ENCODE data around the gene ABCC10. TPM values are rescaled to one million over a fixed set of nuclear protein-coding genes. Genes with fewer than 3 reads are reported as not detected.
A peak's percentile ranks its signal among the peaks of the same experiment; 100 is the strongest.

The ABCC10 gene
- total RNA-seq, 2 donors from 2014 or later = 18.0 to 38.1 TPM

DNA sequence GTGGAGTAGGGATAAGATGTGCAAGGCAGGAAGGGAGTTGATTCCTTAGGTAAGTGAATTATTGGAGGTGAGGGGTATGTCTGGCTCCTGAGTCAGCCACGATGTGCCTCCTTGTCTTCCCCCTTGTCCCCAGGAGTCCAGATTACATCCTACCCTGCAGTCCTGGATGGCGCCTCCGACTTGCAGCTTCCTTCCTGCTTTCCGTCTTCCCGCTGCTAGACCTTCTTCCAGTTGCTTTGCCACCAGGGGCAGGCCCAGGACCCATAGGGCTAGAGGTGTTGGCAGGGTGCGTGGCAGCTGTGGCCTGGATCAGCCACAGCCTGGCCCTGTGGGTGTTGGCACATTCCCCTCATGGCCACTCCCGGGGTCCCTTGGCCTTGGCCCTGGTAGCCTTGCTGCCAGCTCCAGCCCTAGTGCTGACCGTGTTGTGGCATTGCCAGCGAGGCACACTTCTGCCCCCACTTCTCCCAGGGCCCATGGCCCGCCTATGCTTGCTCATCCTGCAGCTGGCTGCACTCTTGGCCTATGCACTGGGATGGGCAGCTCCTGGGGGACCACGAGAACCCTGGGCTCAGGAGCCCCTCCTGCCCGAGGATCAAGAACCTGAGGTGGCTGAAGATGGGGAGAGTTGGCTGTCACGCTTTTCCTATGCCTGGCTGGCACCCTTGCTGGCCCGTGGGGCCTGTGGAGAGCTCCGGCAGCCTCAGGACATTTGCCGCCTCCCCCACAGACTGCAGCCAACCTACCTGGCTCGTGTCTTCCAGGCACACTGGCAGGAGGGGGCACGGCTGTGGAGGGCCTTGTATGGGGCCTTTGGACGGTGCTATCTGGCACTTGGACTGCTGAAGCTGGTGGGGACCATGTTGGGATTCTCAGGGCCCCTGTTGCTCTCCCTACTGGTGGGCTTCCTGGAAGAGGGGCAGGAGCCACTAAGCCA, 4.9 kb downstream of the ABCC10 start:
- Histone ChIP-seq H3K27ac (no peak overlapping the region), H3K4me3 (no peak overlapping the region), H3K9me3 (no peaks in the 10 kb centered on the region), H3K27me3 (replicated peaks; ENCODE audit: insufficient read depth) (no peaks in the 10 kb centered on the region), H3K36me3 (no peaks in the 10 kb centered on the region), H3K4me1 (replicated peaks) (peaks cover 12% of the 10 kb centered on the region)
- intact Hi-C loops (cut with DNase I) = no loop called here
- DNase-seq (ENCODE audit: low spot score) = no peak
- 89% methylated on average over 18 of the region's 19 CpGs for WGBS
- no peak for TF ChIP-seq POLR2A (IDR thresholded peaks at IDR 0.05)
- TF ChIP-seq, protein P1, sequence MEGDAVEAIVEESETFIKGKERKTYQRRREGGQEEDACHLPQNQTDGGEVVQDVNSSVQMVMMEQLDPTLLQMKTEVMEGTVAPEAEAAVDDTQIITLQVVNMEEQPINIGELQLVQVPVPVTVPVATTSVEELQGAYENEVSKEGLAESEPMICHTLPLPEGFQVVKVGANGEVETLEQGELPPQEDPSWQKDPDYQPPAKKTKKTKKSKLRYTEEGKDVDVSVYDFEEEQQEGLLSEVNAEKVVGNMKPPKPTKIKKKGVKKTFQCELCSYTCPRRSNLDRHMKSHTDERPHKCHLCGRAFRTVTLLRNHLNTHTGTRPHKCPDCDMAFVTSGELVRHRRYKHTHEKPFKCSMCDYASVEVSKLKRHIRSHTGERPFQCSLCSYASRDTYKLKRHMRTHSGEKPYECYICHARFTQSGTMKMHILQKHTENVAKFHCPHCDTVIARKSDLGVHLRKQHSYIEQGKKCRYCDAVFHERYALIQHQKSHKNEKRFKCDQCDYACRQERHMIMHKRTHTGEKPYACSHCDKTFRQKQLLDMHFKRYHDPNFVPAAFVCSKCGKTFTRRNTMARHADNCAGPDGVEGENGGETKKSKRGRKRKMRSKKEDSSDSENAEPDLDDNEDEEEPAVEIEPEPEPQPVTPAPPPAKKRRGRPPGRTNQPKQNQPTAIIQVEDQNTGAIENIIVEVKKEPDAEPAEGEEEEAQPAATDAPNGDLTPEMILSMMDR (IDR thresholded peaks at IDR 0.05) = no peak
- TF ChIP-seq POLR2AphosphoS5 (IDR thresholded peaks at IDR 0.05) = no peak

DNA sequence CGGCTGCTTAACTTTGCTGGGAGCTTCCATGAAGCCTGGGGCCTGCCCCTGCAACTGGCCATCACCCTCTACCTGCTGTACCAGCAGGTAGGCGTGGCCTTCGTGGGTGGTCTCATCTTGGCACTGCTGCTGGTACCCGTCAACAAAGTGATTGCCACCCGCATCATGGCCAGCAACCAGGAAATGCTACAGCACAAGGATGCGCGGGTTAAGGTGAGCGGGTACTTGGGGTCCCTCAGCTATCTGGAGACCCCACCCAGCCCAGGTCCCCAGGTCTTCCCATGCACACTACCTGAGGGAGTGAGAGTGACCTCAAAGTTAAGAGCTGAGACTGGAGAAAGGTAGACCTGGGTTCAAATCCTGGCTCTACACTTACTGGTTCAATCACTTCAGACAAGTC, 5.8 kb downstream of the ABCC10 start:
- H3K27ac ChIP-seq = no peak overlapping the region
- no peaks in the 10 kb centered on the region for H3K36me3 ChIP-seq
- intact Hi-C loops (cut with DNase I) = no loop called here
- H3K4me1 ChIP-seq (replicated peaks) = peaks cover 12% of the 10 kb centered on the region
- DNase-seq (ENCODE audit: low spot score) = no peak
- no peaks in the 10 kb centered on the region for H3K27me3 ChIP-seq (replicated peaks; ENCODE audit: insufficient read depth)
- no peak overlapping the region for H3K4me3 ChIP-seq
- WGBS = 74% methylated on average over 8 of the region's 8 CpGs
- H3K9me3 ChIP-seq = no peaks in the 10 kb centered on the region
- TF ChIP-seq, protein P1 (IDR thresholded peaks at IDR 0.05) = no peak
- TF ChIP-seq POLR2AphosphoS5 (IDR thresholded peaks at IDR 0.05) (no peak), POLR2A (IDR thresholded peaks at IDR 0.05) (no peak)

DNA sequence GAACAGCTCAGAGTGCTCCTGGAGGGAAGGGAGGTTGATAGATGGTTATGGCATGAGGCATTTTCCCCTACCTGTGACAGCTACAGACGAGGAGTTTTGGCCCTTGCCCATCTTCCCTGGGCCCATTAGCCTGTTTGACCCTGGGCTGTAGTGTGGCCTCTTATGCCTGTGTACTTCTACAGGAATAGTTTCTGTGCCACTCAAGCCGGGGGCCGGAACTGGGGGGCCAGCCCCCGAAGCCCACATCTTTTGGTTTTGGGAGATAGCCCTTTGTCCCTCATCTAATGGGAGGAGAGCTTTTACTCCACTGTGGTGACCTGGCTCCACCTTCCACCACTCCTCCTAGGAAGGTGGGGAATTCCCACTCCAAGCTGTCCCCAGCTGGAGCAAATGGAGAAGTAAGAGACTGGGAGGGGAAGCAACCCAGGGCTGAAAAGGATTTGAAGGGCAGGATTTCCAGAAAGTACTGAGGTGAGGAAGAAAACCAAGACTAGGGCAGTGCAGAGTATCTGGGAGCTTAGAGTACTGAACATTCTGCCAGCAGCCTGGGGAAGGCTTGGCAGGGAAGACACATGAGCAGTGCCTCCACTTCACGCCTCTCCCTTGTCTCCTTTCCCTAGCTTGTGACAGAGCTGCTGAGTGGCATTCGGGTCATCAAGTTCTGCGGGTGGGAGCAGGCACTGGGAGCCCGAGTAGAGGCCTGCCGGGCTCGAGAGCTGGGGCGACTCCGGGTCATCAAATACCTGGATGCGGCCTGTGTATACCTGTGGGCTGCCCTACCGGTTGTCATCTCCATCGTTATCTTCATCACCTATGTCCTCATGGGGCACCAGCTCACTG, 6.9 kb downstream of the ABCC10 start:
- TF ChIP-seq, protein P1 (IDR thresholded peaks at IDR 0.05) = no peak
- TF ChIP-seq POLR2A (IDR thresholded peaks at IDR 0.05) (no peak), POLR2AphosphoS5 (IDR thresholded peaks at IDR 0.05) (no peak)
- 82% methylated on average over 13 of the region's 15 CpGs for WGBS
- no peak for DNase-seq (ENCODE audit: low spot score)
- Histone ChIP-seq H3K9me3 (no peaks in the 10 kb centered on the region), H3K4me3 (no peak overlapping the region), H3K4me1 (replicated peaks) (peaks cover 12% of the 10 kb centered on the region), H3K27me3 (replicated peaks; ENCODE audit: insufficient read depth) (no peaks in the 10 kb centered on the region), H3K27ac (peak overlapping the region in 1 of 2 donors; percentile 28), H3K36me3 (no peaks in the 10 kb centered on the region)
- intact Hi-C loops (cut with DNase I) = no loop called here

DNA sequence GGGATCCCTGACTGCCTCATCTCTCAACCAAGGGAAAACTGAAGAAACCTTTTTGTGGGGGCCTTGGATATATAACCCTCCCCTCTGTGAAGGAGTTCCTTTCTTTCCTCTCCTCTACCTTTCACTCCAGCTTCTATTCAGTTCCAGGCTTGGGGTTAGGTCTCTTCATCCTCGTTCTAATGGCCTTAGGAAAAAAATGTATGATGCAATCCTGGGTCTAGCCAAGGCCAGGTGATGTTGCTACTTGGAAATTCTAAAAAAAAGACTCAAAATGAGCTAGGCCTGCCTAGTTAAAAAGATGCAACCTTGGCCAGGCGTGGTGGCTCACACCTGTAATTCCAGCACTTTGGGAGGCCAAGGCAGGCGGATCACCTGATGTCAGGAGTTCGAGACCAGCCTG, 7.6 kb downstream of the ABCC10 start:
- Histone ChIP-seq H3K36me3 (no peaks in the 10 kb centered on the region), H3K4me3 (no peak overlapping the region), H3K4me1 (replicated peaks) (peaks cover 10% of the 10 kb centered on the region), H3K27ac (peak overlapping the region in 1 of 2 donors; percentile 28), H3K27me3 (replicated peaks; ENCODE audit: insufficient read depth) (no peaks in the 10 kb centered on the region), H3K9me3 (no peaks in the 10 kb centered on the region)
- TF ChIP-seq POLR2AphosphoS5 (IDR thresholded peaks at IDR 0.05) (no peak), POLR2A (IDR thresholded peaks at IDR 0.05) (no peak)
- TF ChIP-seq, protein P1 (IDR thresholded peaks at IDR 0.05) = no peak
- DNase-seq (ENCODE audit: low spot score) = no peak
- intact Hi-C loops (cut with DNase I) = no loop called here
- 90% methylated on average over 4 of the region's 4 CpGs for WGBS
